Measurements from ENCODE around the gene ATXN7L3. TPM values are rescaled to one million over a fixed set of nuclear protein-coding genes. Genes with fewer than 3 reads are reported as not detected.
"Not testable (repeated sequence)": the region's sequence is repeated elsewhere in the genome, so short reads cannot be mapped to it uniquely, and the experiment has no call there.

The ATXN7L3 gene
- total RNA-seq, result 116 TPM in 2 replicates

DNA sequence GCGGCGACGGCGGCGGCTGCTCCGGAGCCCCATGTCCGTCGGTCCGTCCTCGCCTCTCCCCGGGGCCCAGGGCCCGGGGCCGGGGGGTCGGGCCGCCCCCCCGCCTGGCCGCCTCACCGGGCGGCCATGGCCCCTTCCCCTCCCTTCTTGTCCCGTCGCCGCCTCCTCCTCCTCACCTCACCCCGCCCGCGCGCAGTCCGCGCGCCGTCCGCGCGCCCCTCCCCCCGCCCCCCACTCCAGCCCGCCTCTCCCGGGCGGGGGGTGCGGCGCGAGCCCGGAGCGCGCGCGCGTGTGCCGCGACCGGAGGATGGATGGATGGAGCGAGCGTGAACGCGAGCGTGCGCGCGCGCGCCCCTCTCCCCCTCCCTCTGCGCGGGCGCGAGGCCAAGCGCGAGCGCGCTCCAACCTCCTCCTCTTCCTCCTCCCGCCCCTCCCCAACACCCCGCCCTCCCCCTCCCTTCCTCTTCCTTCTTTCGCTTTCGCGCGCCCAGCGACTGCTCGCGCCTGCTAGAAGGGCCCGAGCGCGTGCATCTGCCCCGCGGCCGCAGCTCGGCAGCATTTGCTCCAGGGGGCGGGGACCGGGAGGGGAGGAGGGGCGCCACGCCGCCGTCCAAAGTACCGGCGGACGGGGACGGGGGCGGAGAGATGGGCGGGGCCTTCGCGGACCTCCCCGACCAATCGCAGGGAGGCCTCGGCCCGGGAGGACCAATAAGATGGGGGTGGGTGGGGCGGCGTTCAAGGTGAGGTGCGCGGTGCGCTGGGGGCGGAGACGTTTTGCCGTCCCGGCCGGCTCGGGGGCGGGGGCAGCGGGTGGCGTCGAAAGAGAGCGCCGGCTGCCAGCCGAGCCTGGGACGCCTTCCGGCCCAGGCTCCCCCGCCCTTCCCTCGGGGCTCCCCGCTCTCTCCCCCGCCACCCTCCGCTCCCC lies at the start of gene ATXN7L3:
Gene ATXN7L3 (minus strand): TSS at position 332 of the 925 bp plus-strand sequence. CDS start 1,814 bp downstream, outside the sequence.
- intact Hi-C loops (cut with micrococcal nuclease), result loop anchor here (1.0 to 5.0 kb wide), 6 partner anchors 10 to 145 kb away; partner anchors contain the start of genes GRN, HROB and TMUB2

DNA sequence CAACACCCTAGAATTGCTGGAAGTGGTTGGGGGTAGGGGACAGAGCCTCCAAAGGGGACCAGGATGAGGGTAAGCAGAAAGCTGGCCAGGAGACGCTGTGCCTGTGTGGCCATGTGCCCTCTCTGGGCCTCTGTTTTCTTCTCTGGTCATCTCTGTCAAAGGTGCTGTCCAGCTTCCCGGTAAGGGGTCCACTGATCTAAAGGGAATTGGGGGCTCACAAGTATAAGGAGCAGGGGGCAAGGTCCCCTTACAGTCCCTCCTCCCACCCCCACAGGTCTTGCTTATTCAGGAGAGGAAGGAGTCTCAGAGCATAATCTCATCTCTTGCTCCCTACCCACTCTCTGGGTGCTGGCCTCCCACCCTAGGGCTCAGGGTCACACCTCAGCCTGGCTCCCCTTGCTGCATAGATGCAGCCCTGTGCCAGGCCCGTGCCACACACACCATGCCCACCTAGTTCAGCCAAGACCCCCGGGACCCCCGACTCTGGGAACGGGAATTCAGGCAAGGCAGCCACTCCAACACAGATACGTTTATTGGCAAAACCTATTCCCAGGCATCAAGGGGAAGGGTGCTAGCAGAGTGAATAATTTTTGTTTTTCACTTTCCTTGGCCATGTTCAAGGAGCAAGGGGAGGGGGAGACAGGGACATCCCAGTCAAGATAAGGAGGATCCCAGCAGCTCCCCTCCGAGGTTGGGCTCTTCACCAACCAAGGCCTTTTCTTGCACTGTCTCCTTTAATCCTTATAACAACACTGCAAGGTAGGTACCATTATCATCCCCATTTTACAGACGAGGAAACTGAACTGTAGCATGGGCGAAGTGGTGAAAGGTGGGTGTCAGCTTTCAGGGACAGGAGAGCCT lies 48.4 kb upstream of the ATXN7L3 start:
- intact Hi-C loops (cut with micrococcal nuclease), result loop anchor here (5.0 kb wide), 1 partner anchor 51 kb away; the partner anchor contains the start of gene ATXN7L3

GRCh38 chr17:44247440-44247841 lies 47.8 kb upstream of the ATXN7L3 start:
- intact Hi-C loops (cut with micrococcal nuclease), result loop anchor here (5.0 kb wide), 1 partner anchor 50 kb away; the partner anchor contains the start of gene ATXN7L3

DNA sequence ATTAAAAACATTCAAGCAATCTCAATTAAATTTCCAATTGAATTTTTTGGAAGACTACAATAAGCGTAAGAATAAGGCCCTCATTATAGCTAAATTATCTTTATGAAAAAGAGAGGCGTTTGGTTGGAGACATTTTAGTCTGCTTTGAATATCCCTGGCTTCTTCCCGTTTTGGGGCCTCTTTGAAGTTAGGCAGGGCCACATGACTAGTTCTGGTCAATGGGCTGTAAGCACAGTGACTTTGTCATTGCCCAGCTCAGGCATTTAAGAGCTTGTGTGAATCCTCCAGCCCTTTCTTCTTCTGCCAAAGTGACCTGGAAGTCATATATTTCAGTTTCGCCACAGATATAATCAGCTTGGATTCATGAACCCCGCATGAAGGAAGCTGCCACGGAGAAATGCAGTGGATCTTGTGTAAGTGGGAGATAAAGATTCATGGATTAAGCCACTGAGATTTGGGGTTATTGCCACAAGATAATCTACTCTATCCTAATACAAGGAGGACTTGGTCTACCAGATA lies 41.5 kb upstream of the ATXN7L3 start:
- intact Hi-C loops (cut with micrococcal nuclease), result no loop called here

DNA sequence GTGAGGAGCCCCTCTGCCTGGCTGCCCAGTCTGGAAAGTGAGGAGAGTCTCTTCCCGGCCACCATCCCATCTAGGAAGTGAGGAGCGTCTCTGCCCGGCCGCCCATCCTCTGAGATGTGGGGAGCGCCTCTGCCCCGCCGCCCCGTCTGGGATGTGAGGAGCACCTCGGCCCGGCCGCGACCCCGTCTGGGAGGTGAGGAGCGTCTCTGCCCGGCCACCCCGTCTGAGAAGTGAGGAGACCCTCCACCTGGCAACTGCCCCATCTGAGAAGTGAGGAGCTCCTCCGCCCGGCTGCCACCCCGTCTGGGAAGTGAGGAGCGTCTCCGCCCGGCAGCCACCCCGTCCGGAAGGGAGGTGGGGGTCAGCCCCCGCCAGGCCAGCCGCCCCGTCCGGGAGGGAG lies 38.2 kb upstream of the ATXN7L3 start:
- intact Hi-C loops (cut with micrococcal nuclease), result not testable (repeated sequence)

GRCh38 chr17:44236444-44236991 lies 36.8 kb upstream of the ATXN7L3 start:
- intact Hi-C loops (cut with micrococcal nuclease), result no loop called here

DNA sequence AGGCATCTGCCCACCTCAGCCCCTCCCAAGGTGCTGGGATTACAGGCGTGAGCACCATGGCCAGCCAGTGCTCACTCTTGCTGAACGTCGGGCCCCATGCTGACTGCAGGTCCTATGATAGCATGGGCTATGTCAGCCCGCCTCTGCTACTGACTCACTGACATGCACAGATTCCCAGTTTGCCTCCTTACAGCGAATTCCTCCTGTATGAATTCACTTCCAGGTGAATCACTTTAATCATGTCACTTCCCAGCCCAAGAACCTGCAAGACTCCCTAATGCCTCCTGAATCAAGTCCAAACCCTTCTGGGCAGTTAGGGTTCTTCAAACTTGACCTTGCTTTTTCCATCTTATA lies 35.9 kb upstream of the ATXN7L3 start:
- intact Hi-C loops (cut with micrococcal nuclease), result no loop called here

DNA sequence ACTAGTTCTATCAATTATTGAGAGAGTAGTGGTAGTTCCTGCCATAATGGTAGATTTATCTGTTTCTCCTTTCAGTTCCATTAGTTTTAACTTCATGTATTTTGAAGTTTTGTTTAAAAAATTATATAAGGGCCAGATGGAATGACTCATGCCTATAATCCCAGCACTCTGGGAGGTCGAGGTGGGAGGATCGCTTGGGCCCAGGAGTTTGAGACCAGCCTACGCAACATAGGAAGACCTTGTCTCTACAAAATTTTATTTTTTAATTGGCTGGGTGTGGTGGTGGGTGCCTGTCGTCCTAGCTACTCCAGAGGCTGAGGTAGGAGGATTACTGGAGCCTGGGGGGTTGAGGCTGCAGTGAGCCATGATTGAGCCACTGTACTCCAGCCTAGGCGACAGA lies 33.9 kb upstream of the ATXN7L3 start:
- intact Hi-C loops (cut with micrococcal nuclease), result no loop called here

- intact Hi-C loops (cut with micrococcal nuclease), result no loop called here
These were observed 32.4 kb upstream of the ATXN7L3 start for GRCh38 chr17:44232061-44232460.

- intact Hi-C loops (cut with micrococcal nuclease), result no loop called here
These were observed 30.5 kb upstream of the ATXN7L3 start for GRCh38 chr17:44230140-44230539.

- intact Hi-C loops (cut with micrococcal nuclease), result no loop called here
These were observed 29.4 kb upstream of the ATXN7L3 start for GRCh38 chr17:44229090-44229489.

DNA sequence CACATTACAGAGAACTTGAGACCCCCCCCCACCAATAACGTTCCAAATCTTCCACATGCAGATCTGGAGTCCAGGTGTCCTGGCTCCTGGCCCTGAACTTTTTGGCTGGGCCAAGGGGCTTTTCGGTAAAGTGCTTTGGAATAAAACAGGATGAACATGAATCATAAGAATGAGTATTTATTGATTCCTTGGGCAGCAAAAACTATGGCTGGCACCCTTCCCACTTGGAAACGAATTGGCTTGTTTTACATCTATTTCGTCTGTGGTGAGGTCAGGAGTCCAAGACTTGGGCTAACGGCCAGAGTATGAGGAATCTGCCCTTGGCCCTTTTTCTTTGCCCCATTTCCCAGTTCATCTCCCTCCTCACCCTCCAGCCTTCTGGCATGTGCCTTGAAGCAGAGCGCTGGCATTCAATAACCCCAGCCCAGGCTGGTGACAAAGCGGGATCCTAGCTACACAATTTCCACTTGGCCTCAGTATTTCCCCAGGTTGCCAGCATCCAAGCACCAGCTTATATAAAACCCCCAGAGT lies 23.9 kb upstream of the ATXN7L3 start:
- intact Hi-C loops (cut with micrococcal nuclease), result no loop called here

DNA sequence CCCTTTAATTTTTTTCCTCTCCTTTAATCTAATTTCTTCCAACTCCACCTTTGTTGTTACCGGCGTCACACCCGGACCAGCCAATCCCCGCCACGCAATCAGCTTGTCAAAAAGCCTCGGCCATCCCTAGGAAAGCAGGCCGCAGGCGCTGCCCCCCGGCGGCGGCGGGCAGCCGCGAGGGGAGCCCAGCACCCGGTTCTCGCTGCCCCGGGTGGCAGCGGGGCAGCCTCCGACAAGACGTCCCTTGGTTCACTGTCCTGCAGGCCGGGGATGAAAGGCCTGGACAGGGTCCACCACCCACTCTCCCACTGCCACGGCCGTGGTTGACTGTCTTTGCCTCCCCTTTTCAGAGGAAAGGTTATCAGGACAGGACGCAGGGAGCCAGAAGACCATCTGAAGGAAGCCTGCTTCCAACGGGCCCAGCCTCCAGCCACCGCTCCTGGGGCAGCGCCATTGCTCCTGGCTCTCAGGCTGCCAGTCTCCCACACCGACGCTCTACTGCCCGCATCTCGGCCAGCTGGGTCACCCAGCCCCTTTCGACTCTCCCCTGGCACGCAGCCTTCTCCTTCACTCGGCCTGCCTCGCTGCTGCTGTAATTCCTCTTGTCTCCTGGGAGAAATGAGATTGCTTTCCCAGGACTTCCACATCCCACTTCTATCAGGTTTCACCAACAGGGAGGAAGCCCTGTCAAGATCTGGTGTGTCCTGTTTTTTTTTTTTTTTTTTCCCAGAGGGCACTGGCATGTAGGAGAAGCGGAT lies 22.6 kb upstream of the ATXN7L3 start:
- intact Hi-C loops (cut with micrococcal nuclease), result no loop called here

DNA sequence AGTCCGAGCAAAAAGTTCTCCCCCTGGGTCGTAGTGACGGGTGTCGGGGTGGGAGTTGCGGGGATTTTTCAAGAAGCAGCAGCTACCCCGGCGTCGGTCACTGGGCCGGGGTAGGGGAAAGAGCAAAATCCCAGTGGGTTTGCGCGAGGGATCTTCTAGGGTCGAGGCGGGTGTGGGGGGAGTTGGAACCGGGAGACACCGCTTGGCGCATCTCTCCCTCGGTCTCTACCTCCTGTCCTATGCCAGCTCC lies 22.1 kb upstream of the ATXN7L3 start:
- intact Hi-C loops (cut with micrococcal nuclease), result no loop called here

DNA sequence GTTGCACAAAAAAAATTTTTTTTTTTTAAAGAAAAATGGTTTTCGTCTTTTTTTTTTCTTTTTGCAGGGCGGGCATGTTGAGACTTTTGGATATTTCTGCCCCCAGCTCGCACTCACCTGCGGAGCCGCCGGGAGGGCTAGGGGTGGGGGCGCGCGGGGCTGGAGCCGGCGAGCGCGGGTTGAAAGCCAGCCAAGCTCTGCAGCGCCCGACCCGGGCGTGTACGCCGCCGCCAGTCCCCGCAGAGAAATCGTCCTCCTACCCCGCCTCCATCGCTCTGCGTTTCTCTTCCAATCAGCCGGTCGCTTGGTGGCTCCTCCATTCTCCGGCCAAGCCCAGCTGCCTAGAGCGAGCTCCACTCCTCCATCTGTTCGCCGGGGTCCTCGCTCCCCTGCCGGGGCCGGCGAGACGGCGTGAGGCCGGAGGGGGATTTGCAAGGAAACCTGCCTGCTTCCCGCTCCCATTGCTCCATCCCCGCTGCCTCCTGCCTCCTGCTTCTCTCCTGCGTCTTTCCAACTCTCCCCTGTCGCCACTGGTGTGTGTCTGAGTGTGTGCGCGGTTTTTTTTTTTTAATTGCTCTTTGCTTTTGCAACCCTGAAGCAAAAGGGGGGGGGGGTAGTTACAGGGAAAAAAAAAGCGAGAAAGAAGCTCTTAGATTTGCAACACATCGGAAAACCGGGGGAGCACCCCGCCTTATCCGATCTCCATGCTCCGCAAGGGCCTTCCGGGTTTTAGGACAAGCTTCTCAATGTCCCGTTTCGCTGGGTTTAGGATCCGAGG lies 21.6 kb upstream of the ATXN7L3 start:
- intact Hi-C loops (cut with micrococcal nuclease), result no loop called here

DNA sequence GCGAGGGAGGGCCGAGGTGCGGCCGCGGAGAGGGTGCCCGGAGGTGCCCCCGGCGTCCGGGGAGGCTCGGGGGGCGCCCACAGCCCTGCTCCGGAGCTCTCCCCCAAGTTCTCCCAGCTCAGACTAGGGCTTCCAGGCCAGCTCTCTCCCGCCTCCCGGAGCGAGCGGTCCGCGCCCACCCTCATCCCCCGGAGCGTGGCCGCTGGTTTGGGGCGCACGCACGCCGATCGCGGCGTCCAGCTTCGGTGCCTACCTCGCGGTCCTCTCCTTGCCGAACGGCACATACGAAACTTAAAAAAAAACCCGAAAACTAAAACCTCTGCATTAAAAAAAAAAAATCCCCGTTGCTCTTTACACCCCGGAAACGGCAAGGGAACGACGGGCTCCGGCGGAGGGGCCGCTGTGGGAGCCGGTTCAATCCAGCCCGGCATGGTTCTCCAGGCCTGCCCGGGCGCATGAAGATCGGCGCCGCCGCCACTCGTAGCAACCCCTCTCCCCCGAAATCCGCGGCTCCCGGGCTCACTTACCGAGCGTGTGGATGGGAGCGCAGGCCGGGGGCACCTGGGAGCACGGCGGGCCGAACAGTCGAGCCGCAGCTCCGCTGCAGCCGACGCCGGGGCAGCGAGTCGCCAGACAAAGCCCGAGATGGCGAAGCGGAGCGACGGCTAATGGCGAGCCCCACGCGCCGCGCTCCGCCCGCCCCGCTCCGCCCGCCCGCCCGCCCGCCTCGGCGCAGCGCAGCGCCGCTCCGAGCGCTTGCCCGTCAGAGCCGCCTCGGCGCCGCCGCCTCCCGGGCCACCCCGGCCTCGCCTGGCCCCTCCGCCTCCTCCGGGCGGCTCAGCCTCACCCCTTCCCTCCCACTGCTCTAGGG lies 20.8 kb upstream of the ATXN7L3 start:
- intact Hi-C loops (cut with micrococcal nuclease), result no loop called here

- intact Hi-C loops (cut with micrococcal nuclease), result loop anchor here (2.0 to 5.0 kb wide), 2 partner anchors 105 to 283 kb away; partner anchors contain the start of genes GPATCH8 and SLC25A39
These were observed 20.0 kb upstream of the ATXN7L3 start, which contains the start of gene UBTF for GRCh38 chr17:44219616-44220212. Gene UBTF, minus strand, starts transcription at chr17:44219675. Its CDS starts 1,446 bp downstream, at chr17:44218229.

GRCh38 chr17:44219108-44219615 lies 19.5 kb upstream of the ATXN7L3 start:
- intact Hi-C loops (cut with micrococcal nuclease), result loop anchor here (2.0 to 5.0 kb wide), 2 partner anchors 106 to 283 kb away; partner anchors contain the start of genes GPATCH8 and SLC25A39

Measured in T-helper 2 cell treated with Interferon-gamma antibody and Interleukin-4, amounts not matched to agents 100 ng/mL and 5 ng/mL, for 36 hours (primary cell).